NCI-H446 treated with DMSO at 0.1 percent for 48 hours (cell line): ENCODE data around the gene HSF2BP.
A peak's percentile ranks its signal among the peaks of the same experiment; 100 is the strongest.
"Not testable (repeated sequence)": the region's sequence is repeated elsewhere in the genome, so short reads cannot be mapped to it uniquely, and the experiment has no call there.

ENCODE experiments used
- DNase-seq: peaks from one replicate; lab custom pipeline; 2025; lab: John Stamatoyannopoulos, UW

The HSF2BP gene

DNA sequence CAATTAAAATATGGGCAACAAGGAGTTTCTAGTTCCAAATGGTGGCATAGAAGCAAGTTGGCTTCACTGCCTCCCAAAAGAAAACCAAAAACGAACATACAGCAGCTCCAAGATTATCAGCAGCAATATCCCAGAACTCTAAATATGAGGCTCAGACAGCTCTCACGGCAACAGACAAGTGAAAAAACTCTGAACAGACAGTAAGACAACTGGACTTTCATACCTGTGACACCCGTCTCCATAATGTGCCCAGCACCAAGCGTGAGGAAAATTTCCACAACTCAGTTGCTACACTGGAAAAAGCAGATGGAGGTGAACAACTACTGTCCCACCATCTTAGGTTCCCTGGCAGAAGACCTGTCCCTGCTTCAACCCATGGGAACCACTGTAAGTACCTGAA is 39.9 kb downstream of the HSF2BP start:
- no peak for DNase-seq

DNA sequence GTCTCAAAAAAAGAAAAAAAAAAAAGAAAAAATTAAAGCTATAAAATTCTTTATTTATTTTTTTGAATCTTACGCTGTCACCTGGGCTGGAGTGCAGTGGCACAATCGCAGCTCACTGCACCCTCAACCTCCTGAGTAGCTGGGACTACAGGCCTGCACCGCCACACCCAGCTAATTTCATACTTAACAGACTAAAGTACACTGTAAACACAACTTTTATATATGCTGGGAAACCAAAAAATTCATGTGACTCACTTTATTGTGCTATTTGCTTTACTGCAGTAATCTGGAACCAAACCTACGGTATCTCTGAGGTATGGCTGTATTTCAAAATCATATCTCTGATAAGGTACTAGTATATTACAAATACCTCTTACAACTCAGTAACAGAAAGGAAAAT is 40.3 kb downstream of the HSF2BP start:
- no peak for DNase-seq

DNA sequence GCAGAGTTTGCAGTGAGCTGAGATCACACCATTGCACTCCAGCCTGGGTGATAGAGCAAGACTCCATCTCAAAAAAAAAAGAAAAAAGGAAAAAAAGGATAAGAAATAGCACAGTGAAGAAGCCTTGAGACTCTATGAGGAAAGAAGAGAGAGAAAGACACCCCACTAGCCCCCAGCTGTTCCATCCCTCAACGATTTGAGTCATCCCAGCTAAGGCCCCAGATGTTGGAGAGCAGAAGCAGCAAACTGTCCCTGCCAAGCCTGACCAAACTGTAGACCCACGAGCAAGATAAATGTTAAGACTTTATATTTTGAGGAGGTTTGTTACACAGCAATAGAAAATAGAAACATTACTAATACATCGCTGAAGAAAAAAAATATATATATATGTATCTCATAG is 42.4 kb downstream of the HSF2BP start:
- not testable (repeated sequence) for DNase-seq

DNA sequence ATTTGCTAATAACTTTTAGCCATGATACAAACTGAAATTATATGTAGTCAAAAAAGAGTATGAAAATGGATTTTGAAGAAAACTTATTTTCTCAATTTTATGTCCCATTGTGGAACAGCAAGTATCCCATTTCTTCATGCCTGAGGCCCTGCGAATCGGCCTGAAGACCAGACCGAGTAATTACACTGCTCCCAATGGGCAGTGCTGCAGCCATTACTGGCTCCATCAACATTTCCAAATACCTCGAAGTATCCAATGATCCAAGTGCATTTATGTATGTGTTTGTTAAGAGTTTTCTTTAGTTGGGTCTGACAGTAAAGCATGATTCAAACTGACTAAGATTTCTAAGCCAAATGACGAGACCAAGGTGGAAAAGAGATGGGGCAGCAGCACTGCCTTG is 44.4 kb downstream of the HSF2BP start:
- no peak for DNase-seq

DNA sequence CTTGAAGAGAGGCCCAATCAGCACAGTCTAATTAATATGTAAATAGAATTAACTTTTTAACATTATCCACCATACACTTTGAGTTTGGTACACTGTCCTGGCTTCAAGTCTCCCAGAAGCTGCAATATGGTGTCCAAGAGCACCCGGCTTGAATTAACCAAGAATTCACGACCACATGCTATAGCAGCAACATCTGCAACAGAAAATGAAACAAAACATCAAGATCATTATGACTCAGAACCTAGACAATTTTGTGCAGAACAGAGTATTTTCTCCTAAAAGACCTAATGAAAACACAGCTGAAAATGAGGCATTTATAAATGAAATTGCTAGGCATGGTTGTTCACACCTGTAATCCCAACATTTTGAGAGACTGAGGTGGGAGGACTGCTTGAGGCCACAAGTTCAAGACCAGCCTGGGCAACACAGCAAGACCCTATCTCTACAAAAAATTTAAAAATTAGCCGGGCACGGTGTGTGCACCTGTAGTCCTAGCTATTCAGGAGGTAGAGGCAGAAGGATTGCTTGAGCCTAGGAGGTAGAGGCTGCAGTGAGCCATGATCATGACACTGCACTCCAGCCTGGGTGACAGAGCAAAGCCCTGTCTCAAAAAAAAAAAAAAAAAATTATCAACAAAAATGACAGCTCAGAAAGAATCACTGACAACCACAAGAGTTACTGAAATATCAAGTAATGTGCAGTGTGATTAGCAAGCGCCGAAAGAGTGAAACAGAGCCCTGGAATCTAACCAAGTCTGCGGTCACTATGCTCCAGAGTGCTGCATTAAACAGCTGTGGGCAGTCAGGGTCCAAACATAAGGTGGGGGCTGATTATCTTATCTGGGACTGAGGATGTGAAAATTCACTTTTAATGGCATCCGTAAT is 45.3 kb downstream of the HSF2BP start:
- no peak for DNase-seq

DNA sequence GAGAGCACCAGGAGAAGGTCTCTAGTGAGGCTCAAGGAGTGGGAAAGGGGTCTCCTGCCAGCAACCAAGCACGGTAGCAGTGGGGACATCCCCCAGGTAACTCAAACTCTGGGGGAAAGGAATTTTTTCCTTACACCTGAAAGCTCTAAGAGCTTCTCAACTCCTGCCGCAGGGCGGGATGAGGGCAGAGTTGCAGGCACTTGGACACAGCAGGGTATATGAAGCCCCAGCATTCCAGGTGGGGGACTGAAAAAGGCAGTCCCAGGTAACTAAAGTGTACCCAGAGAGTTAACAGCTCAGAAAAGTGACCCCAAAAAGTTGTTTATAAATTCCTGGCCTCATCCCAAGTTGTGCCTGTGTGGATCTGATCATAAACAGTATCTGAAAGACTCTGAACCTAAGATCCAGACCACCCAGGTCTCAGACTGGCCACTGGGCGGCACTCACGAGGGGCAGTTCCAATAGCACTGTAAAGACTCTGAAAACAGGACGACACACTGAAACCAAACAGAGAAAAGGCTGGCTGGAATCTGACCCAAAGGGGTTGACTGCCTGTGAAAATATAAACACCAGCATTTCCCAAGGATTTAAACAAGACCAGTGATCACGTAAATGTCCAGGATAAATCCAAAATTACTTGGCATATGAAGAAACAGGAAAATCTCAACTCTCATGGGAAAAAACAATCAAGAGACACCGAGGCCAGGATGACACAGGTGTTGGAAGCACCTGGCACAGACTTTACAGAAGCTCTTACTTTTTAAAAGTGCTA is 47.5 kb downstream of the HSF2BP start:
- DNase-seq: peak; percentile 10

DNA sequence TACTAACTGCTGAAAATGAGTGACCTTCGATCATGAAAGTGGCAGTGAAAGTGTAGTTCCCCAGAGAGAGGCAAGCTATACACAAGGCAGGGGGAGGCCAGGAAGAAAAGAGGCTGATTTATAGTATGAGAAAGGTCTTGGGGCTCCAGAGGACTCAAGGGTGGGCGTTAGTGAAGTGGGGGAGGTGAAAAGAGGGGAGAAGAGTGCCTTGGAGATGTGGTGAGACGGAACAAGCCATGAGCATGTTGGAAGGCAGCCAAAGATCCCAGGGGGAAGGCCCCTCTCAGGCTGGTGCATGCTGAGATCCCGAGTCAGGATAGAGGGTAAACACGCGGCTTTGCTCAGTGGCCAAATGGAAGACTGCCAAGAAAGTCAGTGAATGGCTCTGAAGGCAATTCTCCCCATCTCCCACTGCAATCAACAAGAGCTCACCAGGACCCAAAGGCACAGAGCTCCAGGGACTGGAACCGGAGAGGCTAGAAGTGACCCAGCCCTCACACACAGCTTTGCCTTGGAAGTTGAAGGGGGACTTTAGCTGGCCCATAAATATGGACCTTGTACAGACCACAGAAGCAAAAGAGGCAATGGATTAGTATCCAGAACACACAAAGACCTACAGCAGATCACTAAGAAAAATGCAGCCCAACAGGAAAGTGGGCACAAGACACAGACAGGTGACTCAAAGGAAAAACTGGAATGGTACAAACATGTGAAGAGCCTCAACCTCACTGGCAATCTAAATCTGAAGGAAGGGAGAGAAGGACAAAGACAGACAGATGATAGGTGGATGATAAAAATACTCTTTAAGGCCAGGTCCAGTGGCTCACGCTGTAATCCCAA is 49.6 kb downstream of the HSF2BP start:
- peak; percentile 93 for DNase-seq

DNA sequence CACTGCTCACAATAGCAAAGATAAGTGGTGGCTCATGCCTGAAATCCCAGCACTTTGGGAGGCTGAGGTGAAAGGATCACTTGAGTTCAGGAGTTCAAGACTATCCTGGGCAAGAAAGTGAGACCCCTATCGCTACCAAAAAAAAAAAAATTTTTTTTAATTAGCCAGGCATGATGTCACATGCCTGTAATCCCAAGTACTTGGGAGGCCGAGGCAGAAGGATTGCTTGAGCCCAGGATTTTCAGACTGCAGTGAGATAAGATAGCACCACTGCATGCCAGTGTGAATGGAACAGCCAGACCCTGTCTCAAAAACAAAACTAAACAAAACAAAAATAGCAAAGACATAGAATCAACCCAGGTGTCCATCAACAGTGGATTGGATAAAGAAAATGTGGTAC is 50.6 kb downstream of the HSF2BP start:
- no peak for DNase-seq

DNA sequence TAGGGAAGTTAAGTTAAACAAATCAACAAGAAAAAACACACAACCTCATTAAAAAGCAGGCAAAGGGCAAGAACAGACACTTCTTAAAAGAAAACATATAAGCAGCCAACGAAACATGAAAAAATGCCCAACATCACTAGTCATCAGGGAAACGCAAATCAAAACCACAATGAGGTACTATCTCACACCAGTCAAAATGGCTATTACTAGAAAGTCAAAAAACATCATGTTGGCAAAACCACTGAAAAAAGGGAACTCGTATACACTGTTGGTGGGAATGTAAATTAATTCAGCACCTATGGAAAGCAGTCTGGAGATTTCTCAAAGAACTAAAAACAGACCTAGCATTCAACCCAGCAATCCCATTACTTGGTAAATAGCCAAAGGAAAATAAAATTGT is 51.1 kb downstream of the HSF2BP start:
- no peak for DNase-seq

DNA sequence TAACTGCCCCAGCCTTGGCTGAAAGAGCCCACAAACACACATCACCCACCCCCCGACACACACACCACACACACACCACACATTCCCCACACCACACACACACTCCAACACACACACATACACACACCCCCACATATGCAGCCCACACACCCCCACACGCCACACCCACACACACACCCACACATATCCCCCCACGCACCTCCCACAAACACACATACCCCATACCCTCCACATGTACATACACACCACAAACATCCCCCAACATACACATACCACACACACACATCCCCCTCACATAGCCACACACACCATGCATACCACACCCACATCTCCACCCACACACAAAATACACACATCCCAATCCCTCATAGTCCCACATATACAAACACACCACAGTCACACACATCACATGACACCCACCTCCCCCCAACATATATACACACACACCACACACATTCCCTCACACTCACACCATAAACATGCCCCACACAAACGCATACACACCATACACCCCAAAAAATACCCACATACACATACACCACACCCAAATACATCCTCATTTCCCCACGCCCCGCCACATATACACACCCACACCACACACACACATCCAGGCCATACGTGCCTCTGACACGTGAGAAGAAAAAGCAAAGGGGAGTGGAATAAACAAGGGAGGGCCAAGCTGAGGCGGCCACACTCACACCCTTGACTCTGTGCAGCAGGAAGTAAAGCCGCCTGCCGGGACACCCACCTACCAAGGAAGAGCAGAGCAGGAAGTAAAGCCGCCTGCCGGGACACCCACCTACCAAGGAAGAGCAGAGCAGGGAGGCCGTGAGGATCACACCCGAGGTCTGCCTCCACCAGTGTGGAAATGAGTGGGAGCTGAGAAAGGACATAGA is 53.7 kb downstream of the HSF2BP start:
- DNase-seq: no peak

DNA sequence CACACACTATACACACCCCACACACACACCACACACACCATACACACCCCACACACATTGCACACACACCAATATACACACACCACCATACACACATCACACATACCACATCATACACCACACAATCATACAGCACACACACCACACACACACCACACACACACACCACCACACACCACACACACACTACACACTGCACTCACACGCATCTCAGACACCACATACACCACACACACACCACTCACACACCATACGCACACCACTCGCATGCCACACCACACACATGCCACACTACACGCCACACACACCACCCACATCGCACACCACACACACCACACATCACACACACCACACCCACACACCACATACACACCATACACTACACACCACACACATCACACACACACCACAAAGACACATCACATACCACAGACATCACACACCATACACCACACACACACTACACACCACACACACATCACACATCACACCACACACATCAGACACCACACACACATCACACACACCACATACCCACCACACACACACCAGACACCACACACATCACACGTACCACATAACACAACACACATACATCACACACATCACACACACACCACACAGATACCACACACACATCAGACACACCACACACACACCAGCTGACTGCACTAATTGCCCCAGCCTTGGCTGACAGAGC is 54.6 kb downstream of the HSF2BP start:
- DNase-seq: no peak

DNA sequence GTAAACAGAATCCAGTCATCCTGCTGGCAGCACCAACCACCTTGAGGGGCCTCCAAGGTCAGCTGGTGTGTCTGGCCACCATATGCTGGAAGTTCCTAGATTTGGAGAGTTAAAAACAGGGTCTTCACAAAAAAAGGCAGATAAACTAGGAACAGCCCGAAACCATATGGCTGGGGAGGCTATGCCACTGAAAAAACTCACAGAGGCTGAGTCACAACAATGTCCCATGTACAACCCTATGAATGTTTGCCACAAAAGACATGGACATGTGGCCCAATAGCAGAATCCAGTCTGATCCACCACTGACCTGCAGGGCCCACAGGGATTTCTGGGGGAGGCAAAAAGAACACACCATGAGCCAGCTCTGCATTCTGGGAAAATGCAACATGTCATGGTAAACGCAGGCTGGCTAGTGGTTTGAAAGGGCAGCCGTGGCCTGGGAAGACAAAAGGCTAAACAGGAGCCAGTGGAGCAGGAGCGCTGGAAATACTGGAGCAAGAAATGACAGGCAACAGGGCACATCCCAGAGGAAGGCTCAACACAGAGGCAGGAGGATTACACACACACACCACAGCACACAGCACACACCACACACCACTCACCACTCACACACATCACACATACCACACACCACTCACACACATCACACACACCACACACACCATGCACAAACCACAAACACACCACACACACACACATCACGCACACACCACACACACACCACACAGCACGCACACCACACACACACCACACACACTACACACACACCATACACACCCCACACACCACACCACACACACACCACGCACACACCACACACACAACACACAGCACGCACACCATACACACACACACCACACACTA is 55.4 kb downstream of the HSF2BP start:
- no peak for DNase-seq

DNA sequence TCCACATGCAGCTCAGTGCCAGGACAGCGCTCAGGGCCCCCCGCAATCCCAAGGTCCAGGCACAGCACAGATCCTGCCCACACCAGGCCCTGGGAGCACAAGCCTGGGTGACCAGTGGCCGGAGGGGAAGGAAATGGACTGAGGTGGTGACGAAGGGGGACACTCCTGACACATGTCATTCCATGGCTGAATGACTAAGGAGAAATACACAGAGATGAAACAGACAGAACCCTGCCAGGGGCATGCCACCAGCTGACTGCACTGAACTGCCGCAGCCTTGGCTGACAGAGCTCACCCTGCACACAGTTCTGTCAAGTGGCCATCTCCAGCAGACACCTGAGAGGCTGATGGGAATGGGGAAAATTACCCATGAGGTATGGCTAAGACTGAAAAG is 56.1 kb downstream of the HSF2BP start:
- DNase-seq: no peak

DNA sequence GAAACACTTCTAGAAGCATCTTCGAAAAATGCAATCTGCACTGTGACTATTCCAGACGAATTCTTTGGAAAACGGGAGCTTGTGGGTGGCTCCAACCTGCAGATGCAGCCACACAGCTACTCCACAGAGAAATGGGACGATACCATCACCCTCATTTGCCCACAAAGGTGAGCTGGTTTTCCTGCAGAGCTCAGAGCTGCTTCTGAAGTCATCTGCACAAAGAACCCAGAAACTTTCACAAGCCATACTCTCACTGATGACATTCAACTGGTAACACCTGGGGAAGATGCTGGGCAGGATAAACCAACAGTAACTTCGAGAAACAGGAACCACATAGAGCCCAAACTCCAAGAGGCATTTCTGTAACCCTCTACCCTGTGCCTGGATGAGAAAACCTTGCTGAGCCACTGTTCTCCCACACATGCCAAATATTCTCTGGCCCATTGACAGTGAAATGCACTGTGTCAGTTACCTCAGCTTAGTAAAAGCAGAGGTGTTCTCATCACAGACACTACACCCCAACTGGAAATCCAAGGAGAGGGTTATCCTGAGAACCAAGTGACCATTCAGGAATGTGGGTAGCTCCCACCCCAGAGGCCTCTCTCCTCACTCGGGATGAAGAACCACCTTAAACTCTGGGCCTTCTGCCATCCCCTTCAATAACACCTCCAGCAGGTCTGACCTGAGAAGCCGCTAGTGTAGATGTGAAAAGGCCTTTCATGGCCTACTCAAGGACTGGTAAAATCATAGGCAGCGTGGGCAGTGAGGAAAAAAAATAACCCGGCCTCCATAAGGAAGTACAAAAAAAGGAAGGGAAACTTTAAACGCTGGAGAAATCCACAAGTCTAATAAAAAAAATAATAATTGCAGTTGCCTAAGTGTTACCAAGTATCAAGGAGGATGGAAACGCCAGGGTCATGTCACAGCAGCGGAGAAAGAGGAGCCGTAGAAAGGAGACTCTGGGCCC is 56.7 kb downstream of the HSF2BP start:
- no peak for DNase-seq

DNA sequence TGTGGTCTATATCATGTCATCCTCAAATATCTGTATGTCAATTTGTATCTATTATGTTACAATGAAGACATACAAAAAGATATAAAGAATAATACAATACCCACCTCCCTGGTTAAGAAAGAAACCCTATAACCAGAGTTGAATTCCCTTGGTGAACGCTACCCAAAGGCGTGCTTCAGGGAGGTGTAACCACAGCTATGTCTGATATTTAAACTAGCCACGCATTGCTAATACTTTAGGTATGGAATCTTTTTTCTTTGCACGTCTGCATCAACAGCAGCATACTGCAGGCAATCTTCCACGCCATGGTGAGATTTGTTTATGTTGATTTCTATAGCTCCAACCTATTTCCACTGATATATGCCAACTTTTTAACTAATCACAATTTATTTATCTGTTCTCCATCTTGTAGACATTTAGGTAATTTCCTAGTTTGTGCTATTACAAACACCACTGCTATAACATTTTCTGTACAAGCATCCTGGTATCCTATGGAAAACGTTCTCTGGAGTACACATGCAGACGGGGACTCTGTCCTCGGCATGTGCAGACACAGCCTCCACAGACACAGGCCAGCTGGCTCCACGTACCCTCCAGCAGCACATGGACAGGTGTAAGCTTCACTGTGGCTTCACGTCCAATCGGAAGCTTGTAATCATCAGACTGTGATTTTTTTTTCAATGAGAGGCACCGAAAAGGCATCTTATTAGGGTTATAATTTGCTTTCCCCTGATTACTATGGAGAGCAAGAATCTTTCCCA is 58.5 kb downstream of the HSF2BP start:
- no peak for DNase-seq

DNA sequence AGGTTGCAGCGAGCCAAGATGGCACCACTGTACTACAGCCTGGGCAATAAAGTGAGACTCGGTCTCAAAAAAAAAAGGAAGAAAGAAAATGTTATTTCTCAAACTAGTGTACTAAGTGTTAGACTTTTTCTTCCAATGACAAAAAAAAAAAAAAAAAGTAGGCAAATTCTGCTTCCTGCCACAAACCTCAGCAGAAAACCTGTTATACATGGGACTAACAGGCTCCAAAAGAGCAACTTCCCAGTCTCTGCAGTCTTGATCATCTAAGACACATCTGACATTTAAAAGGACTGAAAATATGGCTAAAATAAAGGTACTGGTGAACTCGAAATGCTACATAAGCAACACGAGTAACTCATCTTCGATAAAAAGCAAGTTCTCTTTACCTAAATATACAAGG is 59.6 kb downstream of the HSF2BP start:
- DNase-seq: no peak

DNA sequence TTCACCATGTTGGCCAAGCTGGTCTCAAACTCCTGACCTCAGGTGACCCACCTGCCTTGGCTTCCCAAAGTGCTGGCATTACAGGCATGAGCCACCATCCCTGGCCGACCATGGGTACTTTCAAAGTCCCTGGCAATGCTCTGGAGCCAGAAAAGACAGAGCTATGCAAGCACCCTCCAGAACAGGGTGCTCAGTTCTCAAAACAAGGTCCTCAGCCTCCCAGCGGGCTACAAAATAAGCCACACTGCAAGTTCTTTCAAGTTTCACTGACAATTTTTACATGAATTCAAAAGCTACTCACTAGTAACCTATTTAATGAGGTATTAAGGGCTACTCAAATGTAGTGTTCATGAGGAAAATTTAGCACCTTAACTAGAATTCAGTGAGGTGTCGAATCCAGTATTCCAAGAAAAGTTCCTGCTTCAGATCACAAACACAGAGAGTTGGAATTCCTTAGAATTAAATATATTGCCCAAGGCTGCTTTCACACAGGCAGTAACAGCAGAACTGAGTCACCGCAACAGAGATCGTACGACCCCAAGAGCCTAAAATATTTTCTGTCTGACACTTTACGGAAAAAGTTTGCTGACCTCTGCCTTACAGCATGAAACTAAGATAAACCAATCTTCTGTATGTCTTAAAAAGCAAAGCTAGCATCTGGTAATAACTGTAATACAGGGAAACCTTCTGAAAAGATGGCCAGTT is 60.7 kb downstream of the HSF2BP start:
- DNase-seq: no peak
